Measurements from ENCODE around the gene ADCY4.

Gene ADCY4

GRCh38 chr14:24347134-24347533 lies 12.3 kb upstream of the ADCY4 start:
- H3K27me3 Mint-ChIP-seq (ENCODE audit: low read depth, poor library complexity): peaks cover 96% of the 10 kb centered on the region

DNA sequence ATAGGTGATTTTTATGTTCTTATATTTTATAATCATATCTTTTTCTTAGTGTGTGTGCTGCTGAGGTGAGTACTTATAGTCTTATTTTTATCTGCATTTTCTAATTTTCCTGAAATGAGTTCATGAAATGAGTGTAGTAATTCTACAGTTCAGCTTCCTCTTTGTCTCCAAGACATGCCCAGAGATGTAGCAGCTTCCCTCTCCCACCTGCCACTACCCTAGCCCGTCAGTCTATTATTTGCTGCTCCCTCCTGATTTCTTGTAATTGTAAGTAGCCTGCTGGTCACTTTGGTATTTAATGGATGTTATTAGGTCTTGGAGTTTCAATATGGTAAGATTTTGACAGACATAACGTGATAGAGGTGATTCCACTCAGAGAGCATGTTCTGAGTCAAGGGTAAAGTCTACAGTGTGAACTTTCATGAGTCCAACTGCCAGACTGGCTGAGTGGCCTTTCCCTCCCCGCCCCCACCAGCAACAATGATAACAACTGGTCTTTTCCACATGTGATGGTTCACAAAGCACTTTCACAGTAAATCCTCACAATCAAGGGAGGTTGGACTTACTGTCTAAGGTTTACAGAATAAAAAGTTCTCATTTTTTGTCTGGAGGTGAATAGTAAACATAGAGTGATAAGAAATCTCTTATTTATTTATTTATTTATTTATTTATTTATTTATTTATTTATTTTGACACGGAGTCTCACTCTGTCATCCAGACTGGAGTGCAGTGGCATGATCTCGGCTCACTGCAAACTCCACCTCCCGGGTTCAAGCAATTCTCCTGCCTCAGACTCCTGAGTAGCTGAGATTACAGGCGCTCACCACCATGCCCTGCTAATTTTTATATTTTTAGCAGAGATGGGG lies 9.2 kb upstream of the ADCY4 start:
- no peak overlapping the region for H3K27ac Mint-ChIP-seq
- H3K4me1 Mint-ChIP-seq: peaks cover 11% of the 10 kb centered on the region
- no peaks in the 10 kb centered on the region for H3K9me3 Mint-ChIP-seq
- TF ChIP-seq, protein P1, sequence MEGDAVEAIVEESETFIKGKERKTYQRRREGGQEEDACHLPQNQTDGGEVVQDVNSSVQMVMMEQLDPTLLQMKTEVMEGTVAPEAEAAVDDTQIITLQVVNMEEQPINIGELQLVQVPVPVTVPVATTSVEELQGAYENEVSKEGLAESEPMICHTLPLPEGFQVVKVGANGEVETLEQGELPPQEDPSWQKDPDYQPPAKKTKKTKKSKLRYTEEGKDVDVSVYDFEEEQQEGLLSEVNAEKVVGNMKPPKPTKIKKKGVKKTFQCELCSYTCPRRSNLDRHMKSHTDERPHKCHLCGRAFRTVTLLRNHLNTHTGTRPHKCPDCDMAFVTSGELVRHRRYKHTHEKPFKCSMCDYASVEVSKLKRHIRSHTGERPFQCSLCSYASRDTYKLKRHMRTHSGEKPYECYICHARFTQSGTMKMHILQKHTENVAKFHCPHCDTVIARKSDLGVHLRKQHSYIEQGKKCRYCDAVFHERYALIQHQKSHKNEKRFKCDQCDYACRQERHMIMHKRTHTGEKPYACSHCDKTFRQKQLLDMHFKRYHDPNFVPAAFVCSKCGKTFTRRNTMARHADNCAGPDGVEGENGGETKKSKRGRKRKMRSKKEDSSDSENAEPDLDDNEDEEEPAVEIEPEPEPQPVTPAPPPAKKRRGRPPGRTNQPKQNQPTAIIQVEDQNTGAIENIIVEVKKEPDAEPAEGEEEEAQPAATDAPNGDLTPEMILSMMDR (IDR thresholded peaks at IDR 0.05): no peak
- no peak overlapping the region for H3K4me3 Mint-ChIP-seq
- H3K36me3 Mint-ChIP-seq (ENCODE audit: low read depth): no peaks in the 10 kb centered on the region
- no peak for DNase-seq
- H3K27me3 Mint-ChIP-seq (ENCODE audit: low read depth, poor library complexity): peaks cover 96% of the 10 kb centered on the region

More at GRCh38 chr14:24347134-24347533, 12.3 kb upstream of the ADCY4 start:
- Mint-ChIP-seq H3K36me3 (ENCODE audit: low read depth) (no peaks in the 10 kb centered on the region), H3K4me1 (no peaks in the 10 kb centered on the region), H3K9me3 (no peaks in the 10 kb centered on the region), H3K27ac (no peak overlapping the region), H3K4me3 (no peak overlapping the region)
- TF ChIP-seq, protein P1 (IDR thresholded peaks at IDR 0.05): no peak
- DNase-seq: no peak

DNA sequence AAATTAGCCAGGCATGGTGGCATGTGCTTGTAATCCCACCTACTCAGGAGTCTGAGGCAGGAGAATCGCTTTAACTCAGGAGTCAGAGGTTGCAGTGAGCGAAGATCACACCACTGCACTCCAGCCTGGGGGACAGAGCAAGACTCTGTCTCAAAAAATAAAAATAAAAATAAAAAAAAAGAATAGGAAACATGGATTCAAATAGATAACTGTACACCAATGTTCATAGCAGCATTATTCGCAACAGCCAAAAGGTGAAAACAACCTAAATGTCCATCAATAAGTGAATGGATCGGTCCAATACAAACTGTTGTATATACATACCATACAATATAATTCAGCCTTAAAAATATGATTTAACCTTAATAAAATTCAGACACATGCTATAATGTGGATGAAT lies 8.0 kb upstream of the ADCY4 start:
- Mint-ChIP-seq H3K4me3 (no peak overlapping the region), H3K4me1 (peaks cover 22% of the 10 kb centered on the region), H3K9me3 (no peaks in the 10 kb centered on the region), H3K27ac (no peak overlapping the region), H3K36me3 (ENCODE audit: low read depth) (no peaks in the 10 kb centered on the region), H3K27me3 (ENCODE audit: low read depth, poor library complexity) (peaks cover 96% of the 10 kb centered on the region)
- TF ChIP-seq, protein P1 (IDR thresholded peaks at IDR 0.05): no peak
- no peak for DNase-seq

- H3K27me3 Mint-ChIP-seq (ENCODE audit: low read depth, poor library complexity): peaks cover 99% of the 10 kb centered on the region
- H3K4me3 Mint-ChIP-seq: no peak overlapping the region
- no peaks in the 10 kb centered on the region for H3K9me3 Mint-ChIP-seq
- H3K27ac Mint-ChIP-seq: no peak overlapping the region
- no peak for DNase-seq
- TF ChIP-seq, protein P1 (IDR thresholded peaks at IDR 0.05): no peak
- H3K4me1 Mint-ChIP-seq: peaks cover 45% of the 10 kb centered on the region
- H3K36me3 Mint-ChIP-seq (ENCODE audit: low read depth): no peaks in the 10 kb centered on the region
Measured at GRCh38 chr14:24340606-24341005, 5.7 kb upstream of the ADCY4 start.

DNA sequence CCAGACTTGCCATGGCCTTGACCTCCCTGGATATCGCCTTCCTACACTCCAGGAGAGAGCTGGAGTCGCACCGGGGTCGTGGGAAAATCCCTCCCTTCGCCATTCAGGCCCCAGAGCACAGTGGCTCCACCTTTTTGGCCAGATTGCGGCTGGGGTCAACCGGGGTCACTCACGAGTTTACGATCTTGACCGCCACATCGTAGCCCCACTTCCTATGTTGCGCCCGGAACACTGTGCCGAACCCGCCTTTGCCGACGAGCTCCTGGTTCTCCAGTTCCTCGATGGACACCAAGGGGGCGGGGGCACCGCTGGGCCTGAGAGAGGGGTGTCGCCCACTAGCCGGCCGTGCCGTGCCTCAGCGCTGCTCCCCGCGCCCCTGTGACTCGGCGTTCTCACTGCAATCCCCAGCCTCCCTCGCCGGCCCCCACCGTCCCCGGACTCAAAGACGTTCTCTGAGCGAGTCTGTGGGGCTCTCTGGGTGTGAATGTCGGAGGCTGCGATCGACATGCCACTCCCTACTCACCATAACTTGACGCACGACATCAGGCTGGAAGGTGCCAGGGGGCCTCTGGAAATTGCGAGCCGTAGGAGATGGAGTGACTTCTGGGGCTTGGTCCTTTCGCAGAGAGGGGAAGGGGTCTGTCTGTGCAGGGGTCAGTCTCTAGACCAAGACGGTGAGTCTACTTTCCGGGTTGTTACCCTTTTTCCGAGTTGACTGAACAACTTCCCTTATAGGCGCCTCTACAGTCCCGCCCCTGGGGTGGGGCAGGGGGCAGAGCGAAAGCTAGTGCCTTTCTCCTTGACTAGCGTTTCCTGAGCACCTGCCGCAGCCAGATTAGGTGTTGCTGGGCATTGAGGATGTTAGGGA lies 4.6 kb upstream of the ADCY4 start, which contains the start of gene RIPK3:
TSS of gene RIPK3 (minus strand) at position 708 of the 868 bp plus-strand sequence. CDS start at position 543, 165 bp downstream.
- peaks cover 53% of the 10 kb centered on the region for H3K4me1 Mint-ChIP-seq
- H3K27ac Mint-ChIP-seq: no peak within 1 kb of the TSS
- no peaks in the 10 kb centered on the region for H3K36me3 Mint-ChIP-seq (ENCODE audit: low read depth)
- H3K9me3 Mint-ChIP-seq: no peaks in the 10 kb centered on the region
- DNase-seq: peak; percentile 66
- H3K4me3 Mint-ChIP-seq: peak within 1 kb of the TSS; percentile 70
- H3K27me3 Mint-ChIP-seq (ENCODE audit: low read depth, poor library complexity): peaks cover 99% of the 10 kb centered on the region
- TF ChIP-seq, protein P1 (IDR thresholded peaks at IDR 0.05): no peak

Measured in nephron progenitor cell (in vitro differentiated cells).